KOPT-K1 (cell line): ENCODE measurements around the gene OR2AP1.

Source experiments
- H3K27ac ChIP-seq: fragments of 200-600 bp; sonication (generic); 2 replicates; pipeline ENCODE4 v1.5.1; 2016; ENCODE audit warnings: antibody characterized with exemption, mild to moderate bottlenecking, low read depth, low read length; ENCODE audit not compliant: poor library complexity, severe bottlenecking
- H3K36me3 ChIP-seq: fragments of 200-600 bp; sonication (generic); 2 replicates; pipeline ENCODE4 v1.5.1; 2017; ENCODE audit warnings: antibody characterized with exemption, mild to moderate bottlenecking, low read length, moderate library complexity; ENCODE audit not compliant: insufficient read depth
- H3K9me3 ChIP-seq: fragments of 200-600 bp; sonication (generic); 2 replicates; pipeline ENCODE4 v1.5.1; 2017; ENCODE audit warnings: antibody characterized with exemption, low read length, mild to moderate bottlenecking; ENCODE audit not compliant: insufficient read depth, poor library complexity, severe bottlenecking

OR2AP1 gene

DNA sequence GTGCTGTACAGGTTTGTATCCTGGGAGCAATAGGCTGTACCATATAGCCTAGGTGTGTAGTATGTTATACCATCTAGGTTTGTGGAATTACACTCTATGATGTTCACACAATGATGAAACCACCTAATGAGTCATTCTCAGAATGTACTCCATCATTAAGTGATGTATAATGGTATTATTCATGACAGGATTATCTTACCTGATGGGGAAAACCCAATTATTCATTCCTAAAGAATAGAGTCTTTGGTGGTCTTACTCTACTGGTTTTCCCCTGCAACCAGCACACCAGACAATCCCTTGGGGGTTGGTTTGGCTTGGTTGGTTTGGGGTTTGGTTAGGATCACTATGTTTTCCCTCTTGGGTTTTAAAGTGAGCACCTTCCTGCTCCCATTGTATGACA, 51.8 kb downstream of the OR2AP1 start:
- Histone ChIP-seq H3K9me3 (no peaks in the 10 kb centered on the region), H3K36me3 (no peaks in the 10 kb centered on the region)

More for the DNA sequence above, 51.8 kb downstream of the OR2AP1 start:
- H3K27ac ChIP-seq: no peak overlapping the region
